ENCODE results near the gene RPL26.
"Not testable (repeated sequence)": the region's sequence is repeated elsewhere in the genome, so short reads cannot be mapped to it uniquely, and the experiment has no call there.

Gene RPL26

DNA sequence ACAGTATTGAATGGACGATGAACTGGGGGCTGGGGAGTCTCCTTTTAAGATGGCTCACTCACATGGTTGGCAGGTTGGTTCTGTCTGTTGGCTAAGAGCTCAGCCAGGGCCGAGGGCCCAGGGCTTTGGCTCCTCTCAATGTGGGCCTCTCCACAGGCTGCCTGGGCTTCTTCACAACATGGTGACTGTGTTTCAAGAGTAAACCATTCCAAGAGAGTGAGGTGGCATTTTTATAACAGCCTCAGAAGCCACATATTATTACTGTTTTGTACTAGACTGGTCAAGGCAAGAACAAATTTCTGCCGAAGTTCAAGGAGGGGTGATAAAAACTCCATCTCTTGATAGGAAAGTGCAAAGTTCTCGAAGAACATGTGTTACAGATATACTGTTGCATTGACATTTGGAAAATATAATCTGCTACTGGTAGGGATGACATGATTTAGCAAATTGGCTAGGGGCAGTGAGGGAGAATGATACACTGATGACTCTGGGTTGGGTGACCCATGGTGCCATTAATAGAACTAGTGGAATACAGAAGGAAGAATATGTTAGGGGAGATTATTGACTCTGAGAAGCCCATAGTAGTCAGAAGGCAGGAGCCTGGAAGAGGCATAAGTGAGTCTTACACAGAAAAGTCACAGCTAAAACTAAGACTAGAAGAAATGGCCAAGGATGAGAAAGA is 20.2 kb downstream of the RPL26 start:
- DNase-seq, result no peak

DNA sequence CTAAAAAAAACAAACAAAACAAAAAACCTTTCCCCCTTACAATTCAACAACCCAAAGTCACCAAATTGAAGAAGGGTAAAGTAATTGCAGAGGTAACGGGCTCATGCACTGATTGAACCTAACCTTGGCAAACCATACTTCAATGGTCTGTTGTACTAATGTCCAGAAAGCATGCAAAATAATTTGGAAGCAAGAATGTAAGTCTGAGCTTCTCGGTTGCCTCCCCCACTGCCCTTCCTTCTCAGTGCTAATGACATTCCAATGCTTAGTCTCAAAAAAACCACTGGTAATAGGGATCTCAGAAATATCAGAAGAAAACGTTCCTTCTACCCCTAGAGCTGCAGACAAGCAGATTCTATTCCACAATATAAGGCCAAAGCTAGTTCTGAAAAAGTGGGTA is 22.2 kb downstream of the RPL26 start:
- no peak for DNase-seq

DNA sequence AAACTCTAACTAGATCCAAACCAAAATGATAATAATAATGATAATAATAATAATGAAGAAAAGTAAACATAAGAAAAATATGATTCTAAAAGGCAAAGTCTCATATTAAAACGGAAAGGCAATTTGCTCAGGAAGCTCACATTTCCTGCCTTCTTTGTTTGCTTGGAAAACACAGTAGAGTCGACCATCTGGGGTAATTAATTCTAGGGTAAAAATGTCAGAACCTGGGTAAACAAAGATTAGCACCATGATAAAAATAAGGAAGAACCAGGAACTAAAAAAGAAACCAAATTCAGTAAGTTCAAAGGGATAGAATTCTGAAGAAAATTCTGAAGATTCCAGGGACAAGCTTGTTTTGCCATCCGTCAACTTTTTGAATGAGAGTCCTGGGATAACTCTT is 22.7 kb downstream of the RPL26 start:
- no peak for DNase-seq

DNA sequence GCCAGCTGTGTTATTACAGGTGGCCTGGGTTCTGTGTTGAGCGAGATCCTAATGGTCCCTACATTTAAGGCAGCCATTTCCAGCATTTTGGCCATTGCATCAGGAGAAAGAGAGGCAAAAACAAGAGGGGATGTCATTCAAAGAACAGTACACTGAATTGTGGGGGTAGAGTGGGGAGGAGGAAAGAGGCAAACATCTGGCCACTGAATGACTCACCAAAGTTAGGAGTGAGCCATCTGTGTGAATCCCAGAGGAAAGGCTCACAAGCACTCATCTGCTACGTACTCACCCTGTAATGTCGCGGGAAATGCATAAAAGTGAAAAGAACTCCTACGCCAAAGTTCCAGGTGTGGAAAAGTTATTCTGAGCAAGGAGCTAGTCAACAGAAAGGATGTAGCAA is 23.2 kb downstream of the RPL26 start:
- no peak for DNase-seq

DNA sequence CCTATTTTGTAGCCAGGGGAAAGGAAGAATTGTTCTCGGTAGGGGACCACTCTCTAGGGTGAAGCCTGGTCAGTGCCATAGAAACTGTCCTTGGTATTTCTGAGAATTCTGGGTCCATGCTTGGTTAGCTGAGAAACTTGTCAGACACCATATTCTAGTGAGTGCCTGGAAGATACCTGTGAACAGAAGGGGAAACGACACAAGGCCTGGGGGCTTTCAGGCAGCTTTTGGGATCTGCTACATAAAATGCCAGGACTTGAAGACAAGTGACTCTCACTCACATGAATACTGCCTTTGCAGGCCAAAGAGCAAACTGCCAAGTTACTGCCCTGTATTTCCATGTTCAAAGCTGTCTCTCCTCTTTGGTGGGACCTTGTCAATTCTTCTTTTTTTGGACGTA is 25.1 kb downstream of the RPL26 start:
- DNase-seq, result no peak

DNA sequence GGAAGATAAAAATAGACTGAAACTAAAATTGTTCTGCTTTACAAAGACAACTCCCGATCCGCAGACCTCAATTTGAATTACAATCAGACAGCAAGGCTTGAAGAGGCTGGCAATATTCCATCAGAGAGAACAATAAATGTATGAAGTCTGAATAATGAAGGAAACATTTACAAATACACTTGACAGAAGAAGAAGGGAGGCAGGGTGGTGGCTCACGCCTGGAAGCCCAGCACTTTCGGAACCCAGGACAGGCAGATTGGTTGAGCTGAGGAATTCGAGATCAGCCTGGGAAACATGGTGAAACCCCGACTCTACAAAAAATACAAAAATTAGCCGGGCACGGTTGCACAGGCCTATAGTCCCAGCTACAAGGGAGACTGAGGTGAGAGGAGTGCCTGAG is 28.8 kb downstream of the RPL26 start:
- no peak for DNase-seq

DNA sequence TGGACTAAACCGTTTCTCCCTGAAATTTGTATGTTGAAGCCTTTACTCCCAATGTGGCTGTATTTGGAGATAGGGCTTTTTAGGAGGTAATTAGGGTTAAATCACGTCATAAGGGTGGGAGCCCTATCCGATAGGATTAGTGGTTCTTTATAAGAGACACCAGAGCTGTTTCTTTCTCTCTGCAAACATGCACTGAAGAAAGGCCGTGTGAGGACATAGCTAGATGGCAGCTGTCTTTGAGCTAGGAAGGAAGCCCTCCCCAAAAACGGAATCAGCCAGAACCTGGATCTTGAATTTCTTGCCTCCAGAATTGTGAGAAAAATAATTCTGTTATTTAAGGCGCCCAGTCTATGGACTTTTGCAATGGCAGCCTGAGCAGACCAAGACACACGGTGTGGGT is 29.3 kb downstream of the RPL26 start:
- no peak for DNase-seq

DNA sequence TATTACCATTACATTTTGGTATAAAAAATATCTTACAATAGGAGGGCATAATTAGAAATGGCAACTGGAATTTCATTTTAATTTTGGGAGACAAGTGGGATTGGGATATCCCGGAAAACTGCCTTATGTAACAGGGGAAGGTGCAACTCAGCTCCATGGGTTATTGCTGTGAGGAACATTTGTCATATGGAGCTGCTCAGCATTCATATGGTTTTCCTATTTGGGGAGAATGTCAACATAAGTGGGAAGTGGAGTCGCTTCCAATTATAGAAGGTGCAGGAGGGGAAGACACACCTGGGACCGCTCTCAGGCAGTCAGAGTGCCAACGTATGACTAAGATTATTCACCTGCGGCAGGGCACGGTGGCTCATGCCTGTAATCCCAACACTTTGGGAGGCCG is 32.7 kb downstream of the RPL26 start:
- DNase-seq, result no peak

DNA sequence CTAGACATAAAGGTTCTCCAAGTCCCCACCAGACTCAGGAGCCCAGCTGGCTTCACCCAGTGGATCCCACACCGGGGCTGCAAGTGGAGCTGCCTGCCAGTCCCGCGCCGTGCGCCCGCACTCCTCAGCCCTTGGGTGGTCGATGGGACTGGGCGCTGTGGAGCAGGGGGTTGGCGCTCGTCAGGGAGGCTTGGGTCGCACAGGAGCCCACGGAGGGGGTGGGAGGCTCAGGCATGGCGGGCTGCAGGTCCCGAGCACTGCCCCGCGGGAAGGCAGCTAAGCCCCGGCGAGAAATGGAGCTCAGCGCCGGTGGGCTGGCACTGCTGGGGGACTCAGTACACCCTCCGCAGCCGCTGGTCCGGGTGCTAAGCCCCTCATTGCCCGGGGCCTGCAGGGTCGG is 36.0 kb downstream of the RPL26 start:
- not testable (repeated sequence) for DNase-seq

DNA sequence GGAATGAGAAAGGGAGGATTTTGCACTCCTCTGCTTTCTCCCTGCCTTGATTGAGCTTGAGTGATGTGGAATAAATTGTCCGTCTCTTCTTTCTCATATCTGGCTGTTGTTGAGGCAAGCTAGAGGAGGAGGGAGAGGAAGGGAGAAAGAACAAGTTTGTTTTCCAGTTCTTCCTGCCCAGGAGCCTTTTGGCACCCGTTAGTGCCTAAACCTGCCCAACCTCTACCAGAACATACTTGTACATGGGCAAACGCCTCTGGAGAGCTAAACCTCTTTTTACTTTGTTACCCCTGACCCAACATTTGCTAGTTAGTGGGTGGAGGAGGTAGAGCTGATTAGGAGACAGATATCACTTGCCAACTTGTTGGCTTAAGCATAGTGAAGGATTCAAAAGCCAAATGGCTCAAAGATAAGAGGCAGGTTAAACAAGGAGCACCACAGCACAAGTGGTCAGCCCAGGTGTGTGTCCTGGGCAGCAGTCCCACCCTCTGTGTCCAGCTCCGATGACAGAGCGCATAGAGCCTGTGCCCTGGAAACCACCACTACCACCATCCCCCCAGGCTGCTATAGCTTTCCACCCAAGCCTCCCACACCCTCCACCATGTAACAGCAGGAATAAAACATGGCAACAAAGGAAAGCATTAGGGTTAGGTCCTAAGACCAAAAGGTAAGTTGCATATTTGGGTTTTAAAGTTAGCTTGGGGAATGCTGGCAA is 36.9 kb downstream of the RPL26 start:
- no peak for DNase-seq

DNA sequence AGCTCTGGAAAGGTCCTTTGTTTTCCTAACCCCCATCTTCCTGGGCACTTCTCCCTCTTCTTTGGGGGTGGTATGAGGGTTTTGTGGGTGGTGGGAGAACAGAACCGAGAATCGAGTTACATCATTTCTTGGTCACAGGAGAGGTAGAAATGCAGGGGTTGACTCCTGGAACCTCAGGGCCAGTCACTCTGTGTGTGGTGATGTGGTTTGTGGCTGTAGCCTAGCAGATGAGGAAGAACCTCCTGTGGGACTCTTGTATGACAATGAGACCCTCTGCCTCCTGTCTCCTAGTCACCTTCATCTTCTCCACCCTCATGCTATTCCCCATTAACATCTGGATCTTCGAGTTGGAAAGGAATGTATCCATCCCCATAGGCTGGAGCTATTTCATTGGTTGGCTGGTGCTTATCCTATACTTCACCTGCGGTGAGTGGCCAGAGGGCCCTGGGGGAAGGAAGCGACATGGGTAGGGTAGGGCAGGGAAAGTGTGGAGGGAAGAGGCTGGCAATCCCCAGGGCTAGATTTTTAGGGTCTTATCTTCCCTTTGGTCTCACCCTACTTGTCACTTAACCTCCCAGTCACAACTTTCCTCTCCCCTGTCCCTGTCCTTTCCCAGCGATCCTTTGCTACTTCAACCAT is 37.8 kb downstream of the RPL26 start:
- DNase-seq, result no peak

DNA sequence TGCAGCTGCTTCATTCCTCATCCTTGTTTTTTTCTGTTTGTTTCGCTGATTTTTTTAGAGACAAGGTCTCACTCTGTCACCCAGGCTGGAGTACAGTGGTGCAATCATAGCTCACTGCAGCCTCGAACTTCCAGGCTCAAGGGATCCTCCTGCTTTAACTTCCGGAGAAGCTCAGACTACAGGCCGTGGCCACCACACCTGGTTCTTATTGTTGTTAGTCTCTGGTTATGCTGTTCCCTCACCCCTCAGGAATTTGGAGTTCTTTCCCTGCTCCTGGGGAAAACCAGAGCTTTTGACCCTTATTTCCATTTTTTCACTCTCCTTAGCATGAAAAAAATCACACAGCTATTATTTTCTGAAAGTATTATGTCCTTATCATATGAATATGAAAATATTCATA is 41.5 kb downstream of the RPL26 start:
- no peak for DNase-seq

DNA sequence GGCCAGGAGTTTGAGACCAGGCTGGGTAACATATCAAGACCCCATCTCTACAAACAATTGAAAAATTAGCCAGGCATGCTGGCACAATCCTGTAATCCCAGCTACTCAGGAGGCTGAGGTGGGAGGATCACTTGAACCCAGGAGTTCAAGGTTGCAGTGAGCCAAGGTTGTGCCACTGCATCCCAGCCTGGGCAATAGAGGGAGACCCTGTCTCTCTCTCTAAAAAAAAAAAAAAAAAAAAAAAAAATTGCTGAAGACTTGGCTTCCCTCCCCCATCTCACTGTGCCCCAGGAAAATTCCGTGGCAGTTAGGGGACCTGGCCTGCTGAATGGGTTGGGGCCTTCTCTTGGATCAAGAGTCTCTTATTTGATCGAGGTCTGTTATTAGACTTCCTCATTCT is 43.5 kb downstream of the RPL26 start, which contains the start of gene ODF4:
Gene ODF4 (plus strand): TSS at position 301 of the 400 bp plus-strand sequence. CDS start 212 bp downstream, outside the sequence.
- DNase-seq, result no peak

DNA sequence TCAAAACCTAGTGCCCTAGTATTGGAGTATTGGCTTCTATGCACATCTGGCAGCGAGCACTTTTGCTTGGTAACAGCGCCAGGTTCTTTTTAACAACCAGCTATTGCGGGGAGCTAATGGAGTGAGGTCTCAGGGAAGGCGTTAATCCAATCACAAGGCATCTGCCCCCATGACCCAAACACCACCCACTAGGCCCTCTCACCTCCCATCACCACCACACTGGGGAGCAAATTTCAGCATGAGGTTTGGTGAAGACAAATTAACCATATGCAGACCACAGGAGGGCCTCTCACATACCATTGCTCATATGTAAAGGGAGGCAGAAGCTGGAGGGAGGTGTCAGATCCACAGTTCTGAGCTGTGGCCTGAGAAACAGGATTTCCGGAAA is 44.2 kb downstream of the RPL26 start:
- no peak for DNase-seq

DNA sequence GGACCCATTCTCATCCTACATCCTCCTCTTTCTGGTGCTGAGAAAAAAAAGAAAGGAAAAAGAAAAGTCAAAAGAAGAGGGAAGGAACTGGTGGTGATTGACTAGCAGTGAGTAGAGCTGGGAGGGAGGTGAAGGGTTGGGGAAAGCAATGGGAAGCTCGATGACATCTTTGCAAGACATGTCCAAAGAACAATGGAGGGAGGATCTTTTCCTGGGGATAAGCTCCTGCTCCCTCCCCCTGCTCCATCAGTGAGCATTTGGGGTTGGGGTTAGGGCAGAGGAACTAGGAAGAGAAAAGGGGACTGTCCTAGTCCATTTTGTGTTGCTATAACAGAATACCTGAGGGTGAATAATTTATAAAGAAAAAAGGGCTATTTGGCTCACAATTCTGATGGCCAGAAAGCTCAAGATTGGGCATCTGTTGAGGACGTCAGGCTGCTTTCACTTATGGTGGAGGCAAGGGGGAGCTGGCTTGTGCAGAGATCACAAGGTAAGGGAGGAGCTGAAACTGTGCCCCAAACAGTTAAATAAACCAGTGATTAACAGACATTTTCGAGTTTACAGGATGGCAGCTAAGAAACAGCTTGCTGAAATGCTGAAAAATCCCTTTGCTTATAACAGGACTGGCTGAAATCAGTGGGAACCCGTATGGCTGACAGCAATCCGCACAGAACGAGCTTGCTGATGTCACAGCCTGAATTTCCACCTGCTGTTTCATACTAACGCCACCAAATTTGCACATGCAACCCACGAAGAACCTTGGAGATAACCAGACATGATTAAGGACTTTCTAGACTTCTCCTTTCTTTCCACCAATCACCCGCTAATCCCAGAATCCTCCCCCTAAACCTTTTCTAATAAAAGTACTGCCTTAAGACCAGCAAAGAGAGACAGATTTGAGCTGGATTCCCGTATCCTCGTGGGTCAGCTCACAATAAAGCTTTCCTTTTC is 44.9 kb downstream of the RPL26 start:
- DNase-seq, result no peak

DNA sequence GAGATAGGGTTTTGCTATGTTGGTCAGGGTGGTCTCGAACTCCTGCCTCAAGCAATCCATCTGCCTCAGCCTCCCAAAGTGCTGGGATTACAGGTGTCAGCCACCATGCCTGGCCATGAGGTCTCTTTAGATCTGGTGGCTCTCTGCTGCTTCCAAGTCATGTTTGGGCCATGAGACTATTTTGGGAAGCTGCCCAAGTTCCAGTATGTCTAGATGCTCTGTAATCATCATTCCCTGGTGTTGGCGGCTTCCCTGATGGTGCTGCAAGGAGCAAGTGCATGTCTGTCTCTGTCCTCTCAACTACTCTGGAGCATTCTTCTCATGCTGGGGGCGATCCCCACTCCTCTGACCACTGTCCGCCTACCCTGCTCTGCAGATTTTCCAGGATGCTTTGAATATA is 49.7 kb downstream of the RPL26 start:
- DNase-seq, result no peak

DNA sequence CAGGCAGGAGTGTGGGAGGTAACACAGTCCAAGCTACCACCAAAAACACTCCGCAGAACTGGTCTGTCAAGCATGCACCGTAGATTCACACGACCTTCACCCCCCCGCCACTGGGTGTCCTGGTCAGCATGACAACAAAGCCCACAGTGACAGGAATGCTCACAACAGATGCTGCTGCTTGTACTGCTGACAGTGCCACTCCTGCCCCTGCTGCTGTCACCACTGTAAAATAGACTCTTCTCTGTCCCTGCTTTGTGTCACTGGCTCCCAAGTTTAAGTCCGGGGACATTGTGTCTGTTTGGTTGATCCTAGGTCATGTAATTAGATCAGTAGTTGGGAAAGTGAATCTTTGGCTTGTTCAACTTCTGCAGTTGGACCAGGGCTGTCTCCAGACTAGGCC is 50.3 kb downstream of the RPL26 start:
- DNase-seq, result no peak

DNA sequence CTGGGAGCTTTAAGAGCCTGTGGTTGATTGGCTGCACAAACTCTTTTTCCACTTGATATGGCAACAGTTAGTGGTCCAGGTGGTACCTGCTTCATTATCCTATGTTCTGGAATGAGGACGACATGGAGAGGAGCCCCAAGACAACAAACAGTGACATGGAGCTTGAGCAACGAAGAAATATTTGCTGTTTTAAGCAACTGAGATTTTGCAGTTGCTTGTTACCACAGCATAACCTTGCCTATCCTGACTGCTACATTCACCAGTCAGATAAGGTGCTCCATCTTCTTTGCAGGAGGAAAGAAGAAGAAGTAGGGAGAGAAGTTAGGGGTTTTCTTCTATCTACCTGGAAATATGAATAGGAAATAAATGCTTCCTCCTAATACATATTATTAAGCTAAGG is 50.9 kb downstream of the RPL26 start:
- no peak for DNase-seq

All from activated CD8-positive, alpha-beta memory T cell treated with anti-CD3 and anti-CD28 coated beads for 24 hours (primary cell).